Calu3 (cell line): ENCODE data around the gene CASK. TPM values are rescaled to one million over a fixed set of nuclear protein-coding genes. Genes with fewer than 3 reads are reported as not detected.

Experiments
- BruUV-seq: library from RNA; stranded (reverse); fragments of 400-500 nt; replicated peaks from 2 replicates; lab custom pipeline; 2021; lab: Mats Ljungman, UMichigan
- CTCF ChIA-PET: fragments of 300-600 bp; sonication (Branson Sonifier 250); formaldehyde crosslinking; loops from one replicate; lab custom pipeline; 2022; ENCODE audit warnings: antibody characterized with exemption; lab: Charles Lee
- DNase-seq: peaks from one replicate; pipeline ENCODE4 v3.0.0; 2022
- H3K27ac Mint-ChIP-seq: one replicate; pipeline ENCODE4 v1.8.0; 2022; ENCODE audit warnings: mixed read lengths; ENCODE audit not compliant: unreplicated experiment
- H3K27me3 Mint-ChIP-seq: one replicate; pipeline ENCODE4 v1.8.0; 2022; ENCODE audit warnings: mixed read lengths; ENCODE audit not compliant: unreplicated experiment
- H3K36me3 Mint-ChIP-seq: one replicate; pipeline ENCODE4 v1.8.0; 2022; ENCODE audit warnings: mild to moderate bottlenecking, moderate library complexity, mixed read lengths; ENCODE audit not compliant: insufficient read depth, unreplicated experiment
- H3K4me1 Mint-ChIP-seq: one replicate; pipeline ENCODE4 v1.8.0; 2022; ENCODE audit warnings: mild to moderate bottlenecking, low read depth, mixed read lengths; ENCODE audit not compliant: unreplicated experiment
- H3K4me3 Mint-ChIP-seq: one replicate; pipeline ENCODE4 v1.8.0; 2022; ENCODE audit warnings: mild to moderate bottlenecking, low read depth, moderate library complexity, mixed read lengths; ENCODE audit not compliant: unreplicated experiment
- H3K9me3 Mint-ChIP-seq: one replicate; pipeline ENCODE4 v1.8.0; 2022; ENCODE audit warnings: low read depth, mixed read lengths; ENCODE audit not compliant: unreplicated experiment
- intact Hi-C: fragments of 100-400 bp; cut with micrococcal nuclease; formaldehyde crosslinking; loops from one replicate; pipeline ENCODE4 v1.10.0; 2022; ENCODE audit not compliant: unreplicated experiment
- total RNA-seq: library from RNA; stranded (reverse); gene quantifications from 2 replicates; pipeline ENCODE4 v1.2.3, GENCODE V29; 2022
- TF ChIP-seq, protein P1 (sequence below): fragments of 200-600 bp; IDR thresholded peaks from one replicate; pipeline ENCODE4 v1.8.0; 2022; ENCODE audit warnings: antibody characterized with exemption; ENCODE audit not compliant: unreplicated experiment

The CASK gene
- total RNA-seq, 1 experiment from 2014 or later = 157 TPM

DNA sequence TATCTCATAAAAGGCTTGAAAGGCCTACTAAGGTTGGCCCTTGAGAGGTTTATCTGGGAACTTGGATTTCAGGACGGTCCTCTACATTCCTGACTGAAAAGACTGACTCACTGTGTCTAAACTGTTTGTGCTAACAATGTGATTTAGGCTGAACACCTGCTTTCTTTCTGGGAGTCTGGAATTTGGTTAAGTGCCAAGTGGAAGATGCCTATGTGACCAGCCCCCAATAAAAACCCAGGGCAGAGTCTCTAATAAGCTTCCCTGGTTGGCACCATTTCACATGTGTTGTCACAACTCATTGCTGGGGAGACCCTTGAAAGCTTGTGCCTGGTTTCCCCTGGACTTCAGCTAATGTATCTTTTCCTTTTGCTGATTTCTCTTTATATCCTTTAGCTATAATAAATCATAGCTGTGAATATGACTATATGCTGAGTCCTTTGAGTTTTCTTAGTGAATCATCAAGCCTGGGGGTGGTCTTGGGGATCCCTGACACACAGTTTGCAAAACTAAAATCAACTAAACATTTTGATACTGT lies 144.3 kb downstream of the CASK start:
- Mint-ChIP-seq H3K27ac (no peak overlapping the region), H3K4me3 (peak overlapping the region; percentile 12), H3K4me1 (no peaks in the 10 kb centered on the region), H3K36me3 (no peaks in the 10 kb centered on the region), H3K27me3 (no peaks in the 10 kb centered on the region), H3K9me3 (no peaks in the 10 kb centered on the region)
- peak; percentile 33 for DNase-seq
- no TSS peak for BruUV-seq
- CTCF ChIA-PET = no interaction called here
- intact Hi-C loops = no loop called here
- TF ChIP-seq, protein P1, sequence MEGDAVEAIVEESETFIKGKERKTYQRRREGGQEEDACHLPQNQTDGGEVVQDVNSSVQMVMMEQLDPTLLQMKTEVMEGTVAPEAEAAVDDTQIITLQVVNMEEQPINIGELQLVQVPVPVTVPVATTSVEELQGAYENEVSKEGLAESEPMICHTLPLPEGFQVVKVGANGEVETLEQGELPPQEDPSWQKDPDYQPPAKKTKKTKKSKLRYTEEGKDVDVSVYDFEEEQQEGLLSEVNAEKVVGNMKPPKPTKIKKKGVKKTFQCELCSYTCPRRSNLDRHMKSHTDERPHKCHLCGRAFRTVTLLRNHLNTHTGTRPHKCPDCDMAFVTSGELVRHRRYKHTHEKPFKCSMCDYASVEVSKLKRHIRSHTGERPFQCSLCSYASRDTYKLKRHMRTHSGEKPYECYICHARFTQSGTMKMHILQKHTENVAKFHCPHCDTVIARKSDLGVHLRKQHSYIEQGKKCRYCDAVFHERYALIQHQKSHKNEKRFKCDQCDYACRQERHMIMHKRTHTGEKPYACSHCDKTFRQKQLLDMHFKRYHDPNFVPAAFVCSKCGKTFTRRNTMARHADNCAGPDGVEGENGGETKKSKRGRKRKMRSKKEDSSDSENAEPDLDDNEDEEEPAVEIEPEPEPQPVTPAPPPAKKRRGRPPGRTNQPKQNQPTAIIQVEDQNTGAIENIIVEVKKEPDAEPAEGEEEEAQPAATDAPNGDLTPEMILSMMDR = no peak

DNA sequence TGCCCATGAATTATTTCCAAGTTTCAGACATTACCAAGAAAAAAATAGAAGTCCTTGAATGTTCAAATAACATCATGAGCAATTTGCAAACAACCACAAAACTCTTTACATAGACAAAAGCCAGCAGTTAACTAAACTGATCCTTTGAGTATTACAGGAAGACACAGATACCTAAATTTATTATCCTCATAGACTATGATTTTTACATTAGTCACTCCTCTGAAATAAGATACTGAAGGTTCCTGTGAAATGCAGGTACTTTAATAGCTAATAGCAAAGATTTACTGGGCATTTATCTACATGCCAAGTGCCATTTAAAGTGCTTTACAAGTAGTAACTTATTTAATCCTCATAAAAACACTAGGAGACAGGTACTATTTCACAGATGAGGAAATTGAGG lies 161.7 kb downstream of the CASK start:
- Mint-ChIP-seq H3K27ac (peak overlapping the region; percentile 6), H3K4me3 (no peak overlapping the region), H3K36me3 (no peaks in the 10 kb centered on the region), H3K4me1 (peaks cover 39% of the 10 kb centered on the region), H3K9me3 (no peaks in the 10 kb centered on the region), H3K27me3 (no peaks in the 10 kb centered on the region)
- BruUV-seq = no TSS peak
- CTCF ChIA-PET = no interaction called here
- TF ChIP-seq, protein P1 = no peak
- intact Hi-C loops = no loop called here
- DNase-seq = no peak

DNA sequence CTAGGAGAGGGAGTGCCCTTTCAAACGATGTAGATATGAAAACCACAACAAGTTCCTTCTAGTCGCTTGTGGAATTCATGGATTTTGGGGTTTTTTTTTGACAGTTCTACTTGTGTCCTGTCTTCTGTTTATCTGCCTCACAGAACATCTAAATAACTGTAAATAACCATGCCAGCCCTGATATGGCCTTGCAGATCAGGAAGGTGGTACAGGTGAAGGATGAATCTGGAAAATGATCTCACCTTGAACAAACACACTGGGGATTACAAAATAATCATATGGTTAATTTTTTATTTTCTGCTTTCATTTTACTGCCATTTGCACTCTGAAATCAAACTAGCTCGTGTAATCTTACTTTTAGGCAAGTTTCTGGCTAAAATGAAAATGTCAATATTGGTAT lies 162.2 kb downstream of the CASK start:
- H3K4me3 Mint-ChIP-seq = no peak overlapping the region
- CTCF ChIA-PET = no interaction called here
- TF ChIP-seq, protein P1 = no peak
- H3K36me3 Mint-ChIP-seq = no peaks in the 10 kb centered on the region
- peak overlapping the region; percentile 6 for H3K27ac Mint-ChIP-seq
- H3K9me3 Mint-ChIP-seq = no peaks in the 10 kb centered on the region
- intact Hi-C loops = no loop called here
- BruUV-seq = no TSS peak
- no peaks in the 10 kb centered on the region for H3K27me3 Mint-ChIP-seq
- peaks cover 39% of the 10 kb centered on the region for H3K4me1 Mint-ChIP-seq
- DNase-seq = no peak

DNA sequence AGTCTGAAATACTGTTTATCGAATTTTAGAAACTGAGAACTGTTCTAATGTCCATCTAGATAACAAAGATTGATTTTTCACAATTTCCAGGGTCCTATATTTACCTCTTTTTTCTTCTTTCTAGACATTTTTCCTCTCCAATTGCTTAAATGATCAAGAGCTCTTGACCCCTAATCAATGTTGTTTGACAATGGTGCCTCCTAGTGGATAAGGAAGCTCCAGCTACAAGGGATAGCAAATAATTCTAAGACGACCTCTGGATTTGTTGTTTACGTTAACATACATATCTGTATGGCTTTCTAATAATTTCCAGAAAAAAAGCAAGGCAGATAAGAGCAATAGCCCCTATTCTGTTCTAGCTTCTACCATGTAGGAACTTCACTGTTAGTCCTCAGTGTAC lies 163.5 kb downstream of the CASK start:
- intact Hi-C loops = loop anchor here (2.0 kb wide), 1 partner anchor 201 kb away; no protein-coding TSS in a partner anchor
- DNase-seq = no peak
- Mint-ChIP-seq H3K4me3 (no peak overlapping the region), H3K9me3 (no peaks in the 10 kb centered on the region), H3K4me1 (peaks cover 38% of the 10 kb centered on the region), H3K27ac (no peak overlapping the region), H3K36me3 (no peaks in the 10 kb centered on the region), H3K27me3 (no peaks in the 10 kb centered on the region)
- BruUV-seq = no TSS peak
- CTCF ChIA-PET = interaction anchor here (0.5 to 1.2 kb wide), 5 partner anchors 19 to 423 kb away, joined by 3 to 6 read pairs (median 3); no protein-coding TSS in a partner anchor
- TF ChIP-seq, protein P1 = peak; percentile 14
